Erythroblast (primary cell): ENCODE measurements around the gene ST7.

Source experiments
- GATA1 ChIP-seq: IDR thresholded peaks from 2 replicates; pipeline ENCODE4 v1.6.1; 2011; ENCODE audit warnings: low read depth, mild to moderate bottlenecking, control low read depth, low read length, moderate library complexity
- POLR2A ChIP-seq: IDR thresholded peaks from 2 replicates; pipeline ENCODE4 v1.6.1; 2011; ENCODE audit warnings: mild to moderate bottlenecking, low read length

DNA sequence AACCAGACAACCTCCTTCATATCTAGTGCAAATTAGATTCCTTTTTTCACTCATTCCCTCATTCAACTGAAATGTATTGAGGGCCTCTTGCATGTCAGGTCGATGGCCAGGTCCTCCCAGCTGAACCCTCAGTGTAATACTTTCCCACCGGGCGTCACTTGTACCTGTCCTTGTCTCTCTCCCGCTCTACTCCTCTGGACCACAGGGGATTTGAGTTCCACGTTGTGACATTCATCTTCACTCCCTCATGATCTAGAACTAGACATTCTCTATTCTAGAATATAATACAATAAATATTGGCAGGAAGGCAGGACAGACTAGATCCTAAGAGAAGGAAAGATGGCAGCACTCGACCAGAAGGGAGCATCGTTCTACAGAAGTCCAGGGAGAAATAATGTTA, 285.6 kb downstream of the ST7 start:
- TF ChIP-seq POLR2A (no peak), GATA1 (no peak)
